NCI-H2227 (cell line): ENCODE results near the gene NME8.
"Not testable (repeated sequence)": the region's sequence is repeated elsewhere in the genome, so short reads cannot be mapped to it uniquely, and the experiment has no call there.

Experiments used
- DNase-seq: peaks from one replicate; lab custom pipeline; 2025; ENCODE audit not compliant: unreplicated experiment; lab: John Stamatoyannopoulos, UW

The NME8 gene, protein sequence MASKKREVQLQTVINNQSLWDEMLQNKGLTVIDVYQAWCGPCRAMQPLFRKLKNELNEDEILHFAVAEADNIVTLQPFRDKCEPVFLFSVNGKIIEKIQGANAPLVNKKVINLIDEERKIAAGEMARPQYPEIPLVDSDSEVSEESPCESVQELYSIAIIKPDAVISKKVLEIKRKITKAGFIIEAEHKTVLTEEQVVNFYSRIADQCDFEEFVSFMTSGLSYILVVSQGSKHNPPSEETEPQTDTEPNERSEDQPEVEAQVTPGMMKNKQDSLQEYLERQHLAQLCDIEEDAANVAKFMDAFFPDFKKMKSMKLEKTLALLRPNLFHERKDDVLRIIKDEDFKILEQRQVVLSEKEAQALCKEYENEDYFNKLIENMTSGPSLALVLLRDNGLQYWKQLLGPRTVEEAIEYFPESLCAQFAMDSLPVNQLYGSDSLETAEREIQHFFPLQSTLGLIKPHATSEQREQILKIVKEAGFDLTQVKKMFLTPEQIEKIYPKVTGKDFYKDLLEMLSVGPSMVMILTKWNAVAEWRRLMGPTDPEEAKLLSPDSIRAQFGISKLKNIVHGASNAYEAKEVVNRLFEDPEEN

DNA sequence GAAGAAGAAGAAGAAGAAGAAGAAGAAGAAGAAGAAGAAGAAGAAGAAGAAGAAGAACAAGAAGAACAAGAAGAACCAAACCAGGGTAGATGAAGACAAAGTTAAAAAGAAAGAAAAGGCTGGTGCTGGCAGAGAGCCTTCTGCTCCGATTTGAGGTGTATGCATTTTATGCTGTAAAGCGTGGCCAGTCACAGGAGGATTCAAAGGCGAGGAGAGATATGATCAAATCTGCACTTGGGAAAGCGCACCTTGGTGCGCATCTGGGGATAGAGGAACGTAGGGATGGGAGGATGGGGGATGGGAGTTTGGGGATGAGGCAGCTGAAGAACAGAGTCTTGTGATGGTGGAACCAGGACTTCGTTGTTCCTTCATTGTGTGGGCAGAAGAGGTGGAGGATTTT lies at the start of gene NME8:
TSS of gene NME8 (plus strand) at position 301 of the 400 bp plus-strand sequence. CDS start 1,670 bp downstream, outside the sequence.
- no peak for DNase-seq

DNA sequence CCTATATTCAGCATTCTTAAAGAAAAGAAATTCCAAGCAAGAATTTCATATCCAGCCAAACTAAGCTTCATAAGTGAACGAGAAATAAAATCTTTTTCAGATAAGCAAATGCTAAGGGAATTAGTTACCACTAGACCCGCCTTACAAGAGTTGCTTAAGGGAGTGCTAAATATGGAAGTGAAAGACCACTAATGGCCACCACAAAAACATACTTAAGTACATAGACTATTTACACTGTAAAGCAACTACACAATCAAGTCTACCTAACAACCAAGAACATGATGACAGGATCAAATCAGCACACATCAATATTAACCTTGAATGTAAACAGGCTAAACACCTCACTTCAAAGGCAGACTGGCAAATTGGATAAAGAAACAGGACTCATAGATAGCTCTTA lies 42.2 kb upstream of the NME8 start:
- DNase-seq, result no peak

DNA sequence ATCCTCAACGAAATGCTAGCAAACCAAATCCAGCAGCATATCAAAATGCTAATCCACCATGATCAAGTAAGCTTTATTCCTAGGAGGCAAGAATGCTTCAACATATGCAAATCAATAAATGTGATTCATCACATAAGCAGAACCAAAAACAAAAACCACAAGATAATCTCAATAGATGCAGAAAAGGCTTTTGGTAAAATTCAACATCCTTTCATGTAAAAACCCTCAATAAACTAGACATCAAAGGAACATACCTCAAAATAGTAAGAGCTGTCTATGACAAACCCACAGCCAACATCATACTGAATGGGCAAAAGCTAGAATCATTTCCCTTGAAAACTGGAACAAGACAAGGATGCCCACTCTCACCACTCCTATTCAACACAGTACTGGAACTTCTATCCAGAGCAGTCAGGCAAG lies 36.2 kb upstream of the NME8 start:
- not testable (repeated sequence) for DNase-seq

DNA sequence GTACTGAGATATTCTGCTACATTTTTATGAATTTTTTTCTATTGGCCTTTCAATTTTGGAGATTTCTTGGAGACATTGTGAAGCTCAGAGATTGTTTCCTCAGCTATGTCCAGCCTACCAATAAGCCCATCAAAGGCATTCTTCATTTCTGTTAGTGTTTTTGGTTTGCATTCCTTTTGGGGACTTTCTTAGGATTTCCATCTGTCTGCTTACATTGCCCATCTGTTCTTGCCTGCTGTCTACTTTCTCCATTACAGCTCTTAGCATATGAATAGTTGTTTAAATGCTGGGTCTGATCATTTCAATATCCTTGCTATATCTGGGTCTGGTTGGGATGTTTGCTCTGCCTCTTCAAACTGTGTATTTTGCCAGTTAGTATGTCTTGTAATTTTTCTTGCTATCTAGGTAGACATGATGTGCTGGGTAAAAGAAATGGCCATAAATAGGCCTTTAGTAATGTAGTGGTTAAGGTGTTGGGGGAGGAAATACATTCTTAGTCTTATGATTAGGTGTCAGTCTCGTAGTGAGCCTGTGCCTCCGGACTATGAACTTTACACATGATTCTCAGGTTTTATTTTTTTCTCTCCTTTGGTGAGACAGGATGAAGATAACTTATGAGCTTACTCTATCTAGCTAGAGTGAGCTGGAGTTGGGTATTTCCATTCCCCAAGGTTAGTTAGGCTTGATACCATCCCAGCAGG lies 32.6 kb upstream of the NME8 start:
- DNase-seq, result no peak

DNA sequence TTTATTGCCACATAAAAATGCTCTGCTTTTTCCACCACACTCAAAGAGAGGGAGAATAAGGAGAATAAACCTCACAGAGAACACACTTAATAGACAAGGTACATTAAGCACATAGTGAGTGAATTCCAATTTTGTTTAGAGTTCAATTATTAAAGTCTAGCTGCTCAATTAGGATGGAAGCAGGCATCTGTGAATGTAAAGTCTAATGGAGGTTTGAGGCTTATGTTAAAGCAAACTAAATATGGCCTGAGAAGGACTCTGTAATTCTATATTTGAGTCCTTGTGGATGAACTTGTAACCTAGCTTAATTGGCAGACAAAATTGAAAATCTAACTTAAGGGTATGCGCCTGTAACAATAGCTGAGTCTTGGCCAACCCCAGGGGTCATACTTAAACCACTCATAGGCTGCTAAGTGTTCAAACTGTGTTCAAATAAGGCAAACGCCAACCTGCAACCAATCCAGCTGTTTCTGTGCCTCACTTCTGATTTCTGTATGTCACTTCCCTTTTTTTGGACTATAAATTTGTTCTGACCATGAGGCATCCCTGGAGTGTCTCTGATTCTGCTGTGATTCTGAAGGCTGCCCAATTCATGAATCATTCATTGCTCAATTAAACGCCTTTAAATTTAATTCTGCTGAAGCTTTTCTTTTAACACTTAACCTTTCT lies 31.3 kb upstream of the NME8 start:
- DNase-seq, result no peak

DNA sequence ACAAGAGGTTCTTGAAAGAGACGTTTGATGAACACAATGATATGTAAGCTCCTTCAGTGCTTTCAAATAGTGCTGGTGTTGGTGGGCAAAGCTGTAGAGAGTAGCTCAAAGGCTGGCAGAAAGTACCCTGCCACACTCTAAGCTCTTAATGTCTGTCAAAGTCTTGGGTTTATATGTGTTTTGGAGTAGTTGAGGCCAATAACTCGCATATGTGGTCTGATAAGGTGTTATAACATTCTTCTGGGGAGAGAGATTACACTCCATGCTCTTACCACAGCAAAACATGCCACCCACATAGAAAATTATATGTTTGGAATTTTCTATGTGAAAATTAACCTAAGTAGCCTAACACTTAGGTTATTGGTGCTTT lies 30.8 kb upstream of the NME8 start:
- DNase-seq, result no peak

DNA sequence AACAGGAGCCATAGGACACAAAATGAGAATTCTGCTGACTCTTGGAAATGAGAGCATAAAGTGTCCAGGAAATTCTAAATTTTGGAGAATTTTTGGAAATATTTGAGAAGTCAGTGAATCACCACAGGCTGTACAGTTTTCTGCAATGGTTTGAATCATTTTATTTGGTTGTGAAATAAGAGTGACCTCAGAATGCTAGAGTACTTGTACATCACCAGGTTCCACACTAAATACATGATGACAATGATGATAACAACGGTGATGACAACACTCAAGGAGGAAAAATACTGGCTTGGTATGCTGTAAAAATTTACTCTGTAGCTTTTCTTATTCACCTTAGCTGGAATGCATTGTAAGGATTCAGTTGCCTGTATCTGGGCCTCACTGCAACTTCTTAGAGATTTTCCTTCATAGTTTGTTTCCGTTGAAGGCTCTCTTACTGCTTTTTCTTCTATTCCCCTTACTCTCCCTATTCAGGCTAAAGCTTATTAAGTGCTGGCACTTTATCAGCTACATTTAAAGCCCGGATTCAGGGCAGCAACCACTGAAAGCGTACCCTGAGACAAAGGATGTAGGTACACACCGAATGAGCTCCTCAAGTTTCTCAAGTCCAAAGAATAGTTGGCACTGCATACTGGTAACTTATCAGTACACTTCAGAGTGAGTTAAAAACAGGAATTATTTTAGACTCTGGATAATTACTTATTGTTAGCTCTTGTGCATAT lies 30.2 kb upstream of the NME8 start:
- DNase-seq, result no peak

DNA sequence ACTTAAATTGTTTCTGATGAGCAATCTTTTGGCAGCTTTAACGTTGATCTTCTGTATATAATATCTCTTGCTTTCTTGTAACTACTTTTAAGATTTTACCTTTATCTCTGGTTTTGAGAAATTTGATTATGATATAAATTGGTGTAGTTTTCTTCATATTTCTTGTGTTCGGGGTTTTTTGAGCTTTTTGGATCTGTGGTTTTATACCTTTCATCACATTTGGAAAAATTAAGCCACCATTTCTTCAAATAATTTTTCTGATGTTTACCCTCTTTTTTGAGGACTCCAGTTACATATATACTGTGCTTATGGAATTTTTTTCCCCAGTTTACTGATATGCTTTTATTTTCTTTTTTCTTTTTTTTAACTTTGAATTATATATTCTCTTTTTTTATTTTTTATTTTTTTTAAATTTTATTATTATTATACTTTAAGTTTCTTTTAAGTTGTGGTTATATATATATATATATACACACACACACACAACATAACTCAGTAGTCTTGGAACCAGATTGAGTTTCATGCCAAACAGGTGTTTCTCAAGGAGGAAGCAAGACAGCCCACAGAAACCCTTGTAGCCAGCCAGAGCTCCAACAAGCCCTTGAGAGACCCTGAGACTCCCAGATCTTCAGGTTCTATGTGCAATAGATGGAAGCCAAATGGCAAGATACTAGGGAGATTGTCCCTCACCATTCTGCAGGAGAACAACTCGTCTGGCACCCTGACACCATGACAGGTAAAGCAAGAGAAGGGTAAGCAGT lies 27.5 kb upstream of the NME8 start:
- no peak for DNase-seq

DNA sequence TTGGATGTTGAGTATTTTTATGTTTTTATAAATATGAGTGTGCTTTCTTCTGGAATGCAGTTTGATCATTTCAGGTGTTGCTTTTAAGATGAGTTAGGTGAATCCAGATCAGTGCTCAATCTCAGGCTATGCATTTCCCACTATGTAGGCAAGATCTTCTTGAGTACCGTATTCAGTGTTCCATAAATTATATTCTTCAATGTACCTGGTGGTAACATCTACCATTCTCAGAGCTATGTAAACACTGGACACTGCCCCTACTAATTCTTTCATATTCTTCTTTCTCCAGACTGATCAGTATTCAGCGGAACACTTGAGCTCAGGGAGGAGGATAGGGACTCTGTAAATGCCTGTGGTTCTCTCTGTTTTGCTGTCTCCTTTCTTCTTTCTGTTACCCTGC lies 25.5 kb upstream of the NME8 start:
- no peak for DNase-seq

DNA sequence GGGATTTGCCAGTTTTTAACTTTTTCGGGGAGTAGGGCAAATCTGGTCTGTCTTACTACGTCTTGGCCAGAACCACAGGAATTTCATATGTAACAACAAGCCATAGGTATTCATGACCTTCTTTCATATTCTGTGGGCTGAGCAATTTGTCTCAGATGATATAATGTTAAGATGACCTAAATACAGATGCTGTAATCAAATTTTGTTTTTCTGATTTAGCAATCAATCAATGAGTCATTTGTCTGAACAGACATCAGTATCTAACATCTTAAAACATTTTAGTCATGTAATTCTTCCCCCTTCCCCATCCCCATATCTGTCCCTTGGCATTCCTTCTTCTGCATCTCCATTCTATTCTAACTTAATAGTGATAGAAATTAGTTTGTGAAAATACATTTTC lies 24.8 kb upstream of the NME8 start:
- no peak for DNase-seq

DNA sequence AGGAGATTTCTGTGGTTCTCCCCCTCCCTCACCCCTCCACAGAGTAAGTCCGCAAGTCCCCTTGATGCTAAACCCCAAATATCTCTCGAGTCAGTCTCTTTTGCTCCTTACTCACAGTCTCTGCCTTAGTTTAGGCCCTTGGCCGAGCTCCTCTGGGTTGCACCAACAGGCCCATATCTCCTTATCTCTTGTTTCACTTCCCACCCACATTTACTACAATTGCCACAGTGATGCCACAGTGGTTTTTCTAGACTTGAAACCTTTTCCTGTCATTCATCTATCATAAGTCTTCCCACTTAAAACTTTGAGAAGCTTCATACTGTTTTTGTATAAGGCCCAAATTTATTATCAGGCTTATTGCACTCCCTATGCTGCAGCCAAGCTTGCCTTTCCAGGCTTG lies 23.4 kb upstream of the NME8 start:
- DNase-seq, result no peak

DNA sequence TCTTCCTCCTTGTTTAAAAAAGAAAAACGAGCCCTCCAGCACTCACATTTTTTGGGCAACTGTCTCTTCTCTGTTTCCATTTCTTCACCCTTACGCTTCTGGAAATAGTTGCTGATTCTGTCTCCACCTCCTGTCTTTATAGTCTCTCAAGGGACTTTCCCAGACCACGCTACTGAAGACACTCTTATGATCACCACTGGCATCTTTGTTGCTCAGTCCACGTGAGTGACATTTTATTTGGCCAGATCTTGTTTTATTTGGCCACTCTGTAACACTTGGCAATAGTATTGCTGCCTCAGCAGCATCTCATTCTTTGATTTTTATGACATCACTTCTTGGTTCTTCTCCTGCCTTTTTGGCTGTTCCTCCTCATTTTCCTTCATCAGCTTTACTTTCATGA lies 21.6 kb upstream of the NME8 start:
- DNase-seq, result no peak

DNA sequence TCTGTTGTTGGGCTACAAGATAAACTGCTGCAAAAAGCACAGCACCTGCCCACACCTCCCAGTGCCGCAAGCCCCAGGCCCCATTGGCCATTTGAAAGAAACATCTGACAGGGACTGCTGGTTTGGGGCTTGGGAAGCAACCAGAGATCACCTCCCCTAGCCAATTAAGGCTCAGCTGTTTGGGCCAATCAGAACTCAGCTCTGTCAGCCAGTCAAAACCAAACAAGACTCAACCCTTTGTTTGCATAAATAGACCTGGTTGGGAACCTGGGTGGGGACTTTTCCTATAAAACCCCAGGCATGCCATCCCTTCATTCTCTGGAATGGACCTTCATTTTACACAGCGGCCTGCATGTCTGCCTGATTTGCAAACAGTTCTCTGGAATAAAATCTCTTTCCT lies 17.2 kb upstream of the NME8 start:
- no peak for DNase-seq

DNA sequence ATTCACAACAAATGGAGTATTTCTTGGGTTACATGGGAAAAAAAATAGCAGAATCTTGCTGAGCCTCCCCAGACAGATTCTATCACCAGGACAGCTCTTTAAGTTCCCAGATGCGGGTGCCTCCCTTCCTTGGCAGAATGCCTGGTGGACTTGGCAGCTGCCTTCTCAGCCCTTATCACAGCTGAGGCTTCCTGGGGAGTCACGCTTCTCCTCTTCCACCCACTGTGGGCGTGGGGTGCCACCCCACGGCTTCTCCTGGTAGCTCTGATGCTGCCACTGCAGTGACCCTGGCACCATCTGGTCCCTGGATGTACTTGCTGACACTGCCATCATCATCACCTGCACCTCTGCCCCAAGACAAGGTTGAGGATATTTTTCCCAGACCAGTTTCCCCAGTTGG lies 16.2 kb upstream of the NME8 start:
- DNase-seq, result no peak

DNA sequence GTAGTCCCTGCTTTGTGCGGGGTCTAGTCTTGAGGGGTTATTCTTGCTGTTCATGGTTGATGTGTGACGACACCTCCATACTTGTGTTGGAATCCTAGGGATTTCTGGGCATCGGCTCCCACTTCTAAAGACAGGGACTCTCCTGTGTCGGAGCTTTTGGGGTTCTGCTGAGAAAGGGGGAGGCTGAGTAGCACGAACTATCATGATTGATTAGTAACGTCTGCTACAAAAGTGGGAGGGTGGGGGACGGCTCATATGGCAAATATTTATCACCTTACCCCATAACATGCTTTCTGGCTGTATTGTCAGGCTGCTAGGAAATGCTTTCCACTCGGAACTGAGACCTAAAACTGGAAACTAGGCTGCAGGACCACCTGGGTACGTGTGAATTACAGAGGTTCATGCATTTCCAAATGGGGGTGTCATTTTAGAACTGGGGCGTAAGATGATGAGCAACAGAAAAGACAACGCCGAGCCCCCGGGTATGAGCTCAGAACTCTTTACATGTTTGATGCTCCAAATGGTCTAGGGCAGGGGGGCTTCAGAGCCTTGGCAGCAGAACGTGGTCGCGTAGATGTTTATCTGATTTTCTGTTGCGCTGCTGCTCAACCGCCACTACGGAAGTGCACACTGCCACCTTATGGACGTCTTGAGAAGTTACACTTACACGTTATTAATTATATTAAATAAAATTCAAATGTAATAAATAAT lies 15.1 kb upstream of the NME8 start:
- peak; percentile 42 for DNase-seq

DNA sequence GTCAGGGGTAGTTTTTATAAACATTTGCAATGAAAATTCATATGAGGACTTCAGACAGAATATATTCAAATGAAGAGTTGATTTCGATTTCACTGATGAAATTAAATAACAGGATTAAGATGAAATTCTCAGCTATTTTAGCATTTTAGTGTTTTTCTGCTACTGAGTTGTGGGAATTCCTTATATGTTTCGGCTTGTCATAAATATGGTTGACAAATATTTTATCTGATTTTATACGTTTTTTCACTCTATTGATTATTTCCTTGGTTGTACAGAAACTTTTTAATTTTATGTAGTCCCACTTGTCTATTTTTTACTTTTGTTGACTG lies 14.6 kb upstream of the NME8 start:
- no peak for DNase-seq

DNA sequence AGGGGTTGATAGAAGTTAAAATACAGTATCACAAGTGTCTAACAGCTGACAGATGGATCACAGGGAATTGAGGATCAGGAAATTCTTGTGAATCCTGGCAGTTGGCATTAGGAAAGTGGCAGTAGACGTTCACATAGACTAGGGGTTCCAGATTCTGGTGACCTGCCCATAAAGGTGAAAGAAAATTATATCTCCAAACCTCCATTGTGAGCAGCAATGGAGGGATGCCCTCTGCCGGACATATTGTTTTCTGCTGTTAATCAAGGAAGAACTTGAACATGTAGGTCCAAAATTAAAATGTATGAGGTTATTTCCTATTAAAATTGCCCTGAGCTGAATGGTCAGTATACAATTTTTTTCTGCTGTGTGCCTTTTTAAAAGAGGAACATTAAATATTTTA lies 5.1 kb downstream of the NME8 start:
- DNase-seq, result no peak

DNA sequence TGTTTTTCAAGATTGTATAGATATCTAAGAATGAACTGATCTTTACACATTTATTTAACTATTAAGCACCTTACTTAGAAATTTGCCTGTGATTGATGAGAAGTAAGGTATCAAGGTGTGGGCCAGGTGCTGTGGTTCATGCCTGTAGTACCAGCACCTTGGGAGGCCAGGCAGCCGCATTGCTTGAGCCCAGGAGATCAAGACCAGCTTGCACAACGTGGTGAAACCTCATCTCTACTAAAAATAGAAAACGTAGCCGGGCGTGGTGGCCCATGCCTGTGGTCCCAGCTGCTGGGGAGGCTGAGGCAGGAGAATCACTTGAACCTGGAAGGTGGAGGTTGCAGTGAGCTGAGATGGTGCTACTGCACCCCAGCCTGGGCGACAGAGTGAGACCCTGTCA lies 33.7 kb downstream of the NME8 start:
- DNase-seq, result no peak

DNA sequence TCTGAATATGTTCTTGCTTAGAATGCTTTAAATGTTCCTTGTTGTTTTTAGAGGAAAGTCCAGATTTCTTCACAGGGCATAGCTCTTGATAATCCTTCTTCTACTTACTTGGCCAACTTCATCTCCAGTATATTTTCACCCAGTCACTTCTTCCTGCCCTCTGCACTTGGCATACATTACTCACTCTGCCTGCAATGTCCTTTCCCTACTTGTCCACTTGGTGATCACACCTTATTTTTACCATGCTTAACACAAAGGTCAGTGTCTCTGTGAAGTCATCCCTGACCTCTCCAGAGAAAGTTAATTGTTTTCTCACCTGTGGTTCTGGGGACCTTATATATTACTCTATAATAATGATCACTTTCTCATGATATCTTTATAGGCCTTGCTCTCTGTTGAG lies 45.0 kb downstream of the NME8 start:
- DNase-seq, result no peak

DNA sequence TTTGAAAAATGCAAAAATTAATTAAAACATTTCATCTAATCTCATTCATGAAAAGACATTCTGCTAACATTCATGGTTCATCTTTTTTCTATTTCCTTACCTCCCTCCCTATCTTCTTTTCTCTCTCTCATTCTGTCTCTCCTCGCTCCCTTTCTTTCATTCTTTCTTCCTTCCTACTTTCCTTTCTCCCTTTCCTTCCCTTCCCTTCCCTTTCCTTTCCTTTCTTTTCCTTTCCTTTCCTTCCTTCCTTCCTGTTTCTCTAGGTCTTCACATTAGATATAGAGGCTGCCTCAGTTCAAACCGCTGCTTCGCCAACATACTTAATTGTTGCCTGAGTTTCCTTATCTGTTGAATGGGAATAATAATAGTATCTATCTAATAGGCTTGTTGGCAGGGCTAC lies 46.3 kb downstream of the NME8 start:
- no peak for DNase-seq
